Heart right ventricle (tissue), 16 donors: ENCODE data around the gene KCNJ6. TPM values are rescaled to one million over a fixed set of nuclear protein-coding genes. Genes with fewer than 3 reads are reported as not detected.

Source experiments
- ATAC-seq, 8 donors: fragments of 200-7000 bp; cut with Tn5 transposase; one replicate each; pipeline ENCODE4 v1.9.1; 2020; ENCODE audit warnings: mild to moderate bottlenecking in 8 of 8, moderate library complexity in 8 of 8, moderate number of reproducible peaks in 1 of 8
- DNase-seq, 2 donors: peaks; one replicate each; pipeline ENCODE4 v3.0.0-alpha.2; 2020
- H3K27ac ChIP-seq, 10 donors: fragments of 200-600 bp; sonication (generic) in 2 of 10; one replicate each; pipeline versions ENCODE4 v1.5.0 to v1.8.0; 2020 to 2022; ENCODE audit warnings: mild to moderate bottlenecking in 3 of 10
- H3K27me3 ChIP-seq, 7 donors: fragments of 200-600 bp; one replicate each; pipeline ENCODE4 v1.8.0; 2021 to 2022; ENCODE audit warnings: mild to moderate bottlenecking in 2 of 7
- H3K36me3 ChIP-seq, 9 donors: fragments of 200-600 bp; sonication (generic) in 1 of 9; one replicate each; pipeline versions ENCODE4 v1.5.0 to v1.8.0; 2020 to 2022; ENCODE audit warnings: mild to moderate bottlenecking in 2 of 9
- H3K4me1 ChIP-seq, 9 donors: fragments of 200-600 bp; sonication (generic) in 1 of 9; one replicate each; pipeline versions ENCODE4 v1.5.0 to v1.8.0; 2020 to 2022; ENCODE audit warnings: mild to moderate bottlenecking in 4 of 9
- H3K4me3 ChIP-seq, 10 donors: fragments of 200-600 bp; sonication (generic) in 2 of 10; one replicate each; pipeline versions ENCODE4 v1.5.0 to v1.8.0; 2020 to 2022; ENCODE audit warnings: mild to moderate bottlenecking in 7 of 10, moderate library complexity in 2 of 10
- H3K9me3 ChIP-seq, 11 donors: fragments of 200-600 bp in 10 of 11; sonication (generic) in 2 of 11; one replicate each; pipeline versions ENCODE4 v1.5.0 to v1.8.0; 2013 to 2022; ENCODE audit warnings: mild to moderate bottlenecking in 2 of 11, control low read depth in 1 of 11, moderate library complexity in 1 of 11
- CTCF ChIP-seq, 9 donors: fragments of 200-600 bp; sonication (generic) in 2 of 9; IDR thresholded peaks; one replicate each; pipeline versions ENCODE4 v1.5.0 to v1.8.0; 2021 to 2022; ENCODE audit warnings: antibody characterized with exemption in 9 of 9, mild to moderate bottlenecking in 5 of 9, moderate library complexity in 1 of 9
- WGBS, 2 donors: extraction: QIAGEN DNeasy Blood & Tissue Kit; methylation state at CpG; one replicate each; pipeline ENCODE4 v1.1.7; 2013; ENCODE audit warnings: inconsistent platforms in 1 of 2; 5-methylcytosine and 5-hydroxymethylcytosine counted together
- intact Hi-C, 10 donors: fragments of 100-400 bp; cut with DNase I; formaldehyde crosslinking; loops; one replicate each; pipeline versions ENCODE4 v1.11.1 to v1.14.2; 2022
- polyA plus RNA-seq, 2 donors: library from polyadenylated mRNA; stranded (reverse); fragments of 200-250 nt; gene quantifications; one replicate each; pipeline ENCODE4 v1.2.3, GENCODE V29; 2013
- total RNA-seq, 10 donors: library from RNA; stranded (reverse); fragmentation: NEBNext Ultra II Directional in 3 of 10; extraction: Animal tissue kit (Norgen Biotek cat#: 25700) in 3 of 10; gene quantifications; one replicate each; pipeline versions ENCODE4 v1.2.1 to v1.2.4, GENCODE V29; 2021 to 2023
- donor health status: Arrhythmogenic right ventricular cardiomyopathy.
- donor health status: ischemic (EF 13 %, LVEDD 7.1; RV severe dilation, severe dysfunction).
- donor health status: healthy with polysubstance abuse.
- donor health status: DM: no; HTN: yes; CAD: no.
- donor health status: DM: no; HTN: no; CAD: no.
- donor health status: ischemic (EF 25% LVEDD 6.9; RV normal size, moderate dysfunction).
- donor health status: ischemic (EF 25% LVEDD 5.7; RV mildly dilated, moderate dysfunction).
- donor health status: healthy.
- donor health status: DM: yes; HTN: yes; CAD: no.
- donor health status: Ischemic cardiomyopathy.
- donor health status: ischemic (EF 35%, LVEDD 5.7; RV mildly dilated, moderate dysfunction).
- donor health status: nonischemic (EF 11% LVEDD 7.7; RV severe dilation, severe dysfunction).
- donor health status: DM: yes; HTN: yes; CAD: no.
- donor health status: PGD.
- donor health status: ischemic (EF 29% LVEDD 5.4; RV normal size, mild dysfunction).
- donor health status: nonischemic (EF 23%, LVEDD 6.1; RV moderate dilation, normal function).

Gene KCNJ6
- total and polyA plus RNA-seq, 12 donors = not detected

- no peaks in the 10 kb centered on the region for H3K9me3 ChIP-seq
- DNase-seq (no peak), ATAC-seq (no peak)
- no peak overlapping the region for H3K4me3 ChIP-seq
- peaks cover 0 to 8% (median 0%) of the 10 kb centered on the region in 7 donors for H3K27me3 ChIP-seq
- peak overlapping the region in 3 of 10 donors; percentile 19 to 39 (median 34) for H3K27ac ChIP-seq
- H3K36me3 ChIP-seq = no peaks in the 10 kb centered on the region
- peaks cover 0 to 41% (median 19%) of the 10 kb centered on the region in 9 donors for H3K4me1 ChIP-seq
- no peak for TF ChIP-seq CTCF (IDR thresholded peaks at IDR 0.05)
- intact Hi-C loops = no loop called here
Observed at GRCh38 chr21:37742115-37742514, 174.1 kb downstream of the KCNJ6 start.

- no peak overlapping the region for H3K4me3 ChIP-seq
- intact Hi-C loops = no loop called here
- no peaks in the 10 kb centered on the region for H3K36me3 ChIP-seq
- DNase-seq = no peak
- peak overlapping the region in 4 of 10 donors; percentile 10 to 50 (median 18) for H3K27ac ChIP-seq
- no peaks in the 10 kb centered on the region for H3K9me3 ChIP-seq
- H3K4me1 ChIP-seq = peaks cover 0 to 39% (median 19%) of the 10 kb centered on the region in 9 donors
- H3K27me3 ChIP-seq = peaks cover 0 to 8% (median 0%) of the 10 kb centered on the region in 7 donors
- WGBS, 2 donors = 37 to 41% methylated on average over 2 of the region's 2 CpGs
- TF ChIP-seq CTCF (IDR thresholded peaks at IDR 0.05) = no peak
- ATAC-seq = peak in 6 of 8 donors; percentile 63 to 90 (median 84)
Observed at GRCh38 chr21:37737996-37738395, 178.3 kb downstream of the KCNJ6 start.

- DNase-seq = no peak
- Histone ChIP-seq H3K4me1 (peaks cover 0 to 34% (median 14%) of the 10 kb centered on the region in 9 donors), H3K27me3 (peaks cover 0 to 8% (median 0%) of the 10 kb centered on the region in 7 donors), H3K4me3 (no peak overlapping the region), H3K9me3 (no peaks in the 10 kb centered on the region), H3K27ac (peak overlapping the region in 4 of 10 donors; percentile 10 to 50 (median 18)), H3K36me3 (no peaks in the 10 kb centered on the region)
- WGBS, 2 donors = 49 to 64% methylated on average over 4 of the region's 4 CpGs
- peak; percentile 33 to 94 (median 82) for ATAC-seq
- intact Hi-C loops = no loop called here
- no peak for TF ChIP-seq CTCF (IDR thresholded peaks at IDR 0.05)
Observed at GRCh38 chr21:37737507-37737906, 178.8 kb downstream of the KCNJ6 start.

- ATAC-seq = no peak
- 88 to 89% methylated on average over 10 of the region's 10 CpGs for WGBS, 2 donors
- intact Hi-C loops = no loop called here
Observed at GRCh38 chr21:37734846-37735245, 181.4 kb downstream of the KCNJ6 start.

More at GRCh38 chr21:37734846-37735245, 181.4 kb downstream of the KCNJ6 start:
- Histone ChIP-seq H3K4me3 (no peak overlapping the region), H3K27me3 (peaks cover 0 to 8% (median 0%) of the 10 kb centered on the region in 7 donors), H3K9me3 (no peaks in the 10 kb centered on the region), H3K27ac (no peak overlapping the region), H3K36me3 (no peaks in the 10 kb centered on the region), H3K4me1 (peaks cover 0 to 24% (median 8%) of the 10 kb centered on the region in 9 donors)
- no peak for DNase-seq
- TF ChIP-seq CTCF (IDR thresholded peaks at IDR 0.05) = no peak
